SK-N-SH (cell line): ENCODE measurements around the gene SLC16A10. TPM values are rescaled to one million over a fixed set of nuclear protein-coding genes. Genes with fewer than 3 reads are reported as not detected.
"Not testable (repeated sequence)": the region's sequence is repeated elsewhere in the genome, so short reads cannot be mapped to it uniquely, and the experiment has no call there.

ENCODE experiments used
- CTCF ChIA-PET: fragments of 300-600, 350-600 bp; formaldehyde crosslinking; extraction: SDS; loops from one replicate; lab custom pipeline; 2021; lab: Yijun Ruan, JAX
- POLR2A ChIA-PET: fragments of 350-600 bp; sonication (Branson Sonifier 250); formaldehyde crosslinking; extraction: SDS; loops from one replicate; lab custom pipeline; 2020; ENCODE audit warnings: antibody characterized with exemption, inconsistent platforms; lab: Yijun Ruan, JAX
- DNase-seq: peaks from one replicate; pipeline ENCODE4 v3.0.0; 2012
- H2AFZ ChIP-seq: fragments of 200-600 bp; sonication (generic); 2 replicates; pipeline ENCODE4 v1.8.1; 2016; ENCODE audit warnings: antibody characterized with exemption, mild to moderate bottlenecking, low read depth
- H3F3A ChIP-seq: fragments of 200-600 bp; sonication (generic); replicated peaks from 2 replicates; pipeline ENCODE3; 2016; ENCODE audit warnings: antibody characterized with exemption, mild to moderate bottlenecking; ENCODE audit not compliant: insufficient read depth
- H3K27ac ChIP-seq, 2 experiments: fragments of 200-500 bp in 1 of 2; fragments of 200-600 bp in 1 of 2; sonication (Bioruptor generic) in 1 of 2; sonication (generic), shearing (Covaris generic) in 1 of 2; 2 replicates each; pipeline versions ENCODE4 v1.5.1 to v1.6.1; 2014 to 2016; ENCODE audit warnings: low read depth in 2 of 2, inconsistent platforms in 1 of 2, low read length in 1 of 2, mild to moderate bottlenecking in 1 of 2, mixed read lengths in 1 of 2
- H3K27me3 ChIP-seq: fragments of 200-600 bp; sonication (generic), shearing (Covaris generic); 2 replicates; pipeline ENCODE4 v1.6.1; 2016; ENCODE audit warnings: mixed run types; ENCODE audit not compliant: insufficient read depth
- H3K36me3 ChIP-seq, 2 experiments: fragments of 200-500 bp in 1 of 2; fragments of 200-600 bp in 1 of 2; sonication (Bioruptor generic) in 1 of 2; sonication (generic) in 1 of 2; replicated peaks in 1 of 2; 2 replicates each; pipeline versions ENCODE3 to v1.5.1; 2014 to 2016; ENCODE audit warnings: low read length in 1 of 2, mild to moderate bottlenecking in 1 of 2; ENCODE audit not compliant: insufficient read depth in 2 of 2, control insufficient read depth in 1 of 2
- H3K4me1 ChIP-seq, 2 experiments: fragments of 200-500 bp in 1 of 2; fragments of 200-600 bp in 1 of 2; sonication (Bioruptor generic) in 1 of 2; sonication (generic), shearing (Covaris generic) in 1 of 2; 2 replicates each; pipeline versions ENCODE4 v1.5.1 to v1.6.1; 2014 to 2016; ENCODE audit warnings: low read depth in 1 of 2, low read length in 1 of 2, mixed run types in 1 of 2; ENCODE audit not compliant: insufficient read depth in 2 of 2, control insufficient read depth in 1 of 2
- H3K4me2 ChIP-seq: fragments of 200-600 bp; sonication (generic), shearing (Covaris generic); 2 replicates; pipeline ENCODE4 v1.6.1; 2017; ENCODE audit warnings: mixed run types
- H3K4me3 ChIP-seq, 2 experiments: fragments of 200-500 bp in 1 of 2; fragments of 200-600 bp in 1 of 2; sonication (Bioruptor generic) in 1 of 2; sonication (generic), shearing (Covaris generic) in 1 of 2; 2 replicates each; pipeline versions ENCODE4 v1.5.1 to v1.8.1; 2014 to 2016; ENCODE audit warnings: low read depth in 2 of 2, inconsistent platforms in 1 of 2, low read length in 1 of 2, mild to moderate bottlenecking in 1 of 2, mixed read lengths in 1 of 2, moderate library complexity in 1 of 2
- H3K79me2 ChIP-seq: fragments of 200-600 bp; sonication (generic); 2 replicates; pipeline ENCODE4 v1.8.1; 2017; ENCODE audit warnings: mild to moderate bottlenecking; ENCODE audit not compliant: insufficient read depth
- H3K9ac ChIP-seq: fragments of 200-600 bp; sonication (generic); 2 replicates; pipeline ENCODE4 v1.6.1; 2017; ENCODE audit warnings: mixed run types
- H3K9me2 ChIP-seq: fragments of 200-600 bp; sonication (generic); 2 replicates; pipeline ENCODE4 v1.6.1; 2017; ENCODE audit warnings: mixed run types
- H3K9me3 ChIP-seq: fragments of 200-600 bp; sonication (generic); 2 replicates; pipeline ENCODE4 v1.6.1; 2017; ENCODE audit warnings: mixed run types, mild to moderate bottlenecking, moderate library complexity
- H4K20me1 ChIP-seq: fragments of 200-600 bp; sonication (generic); 2 replicates; pipeline ENCODE4 v1.6.1; 2017; ENCODE audit warnings: mild to moderate bottlenecking, mixed run types; ENCODE audit not compliant: insufficient read depth
- NFIC ChIP-seq: IDR thresholded peaks from 2 replicates; pipeline ENCODE4 v1.4.0; 2012; ENCODE audit warnings: borderline replicate concordance
- RFX5 ChIP-seq: IDR thresholded peaks from 2 replicates; pipeline ENCODE4 v1.6.1; 2012; ENCODE audit warnings: mild to moderate bottlenecking, improper control_type of control experiment, low read length
- RXRA ChIP-seq: IDR thresholded peaks from 2 replicates; pipeline ENCODE4 v1.4.0; 2012; ENCODE audit warnings: low read depth, mild to moderate bottlenecking, borderline replicate concordance
- TCF12 ChIP-seq: IDR thresholded peaks from 2 replicates; pipeline ENCODE4 v1.4.0; 2012
- WGBS: methylation state at CpG from one replicate; pipeline ENCODE4 v1.1.6; 2017; ENCODE audit warnings: low lambda C conversion rate; 5-methylcytosine and 5-hydroxymethylcytosine counted together
- polyA plus RNA-seq, 3 experiments: library from polyadenylated mRNA; depleted of rRNA; stranded (reverse); fragments of >200 nt; gene quantifications; 2 replicates each; pipeline ENCODE4 v1.2.3, GENCODE V29; 2012
- TF ChIP-seq, protein P1 (sequence below): IDR thresholded peaks from 2 replicates; pipeline ENCODE4 v1.4.0; 2012; ENCODE audit warnings: low read depth, borderline replicate concordance
- TF ChIP-seq, protein P2 (sequence below): fragments of 150-350 bp; IDR thresholded peaks from 2 replicates; pipeline ENCODE4 v1.6.1; 2017; ENCODE audit warnings: antibody characterized with exemption, low read length, low read depth, borderline replicate concordance
- TF ChIP-seq, protein P3 (sequence below): IDR thresholded peaks from 2 replicates; pipeline ENCODE4 v1.4.0; 2012; ENCODE audit warnings: low read depth

SLC16A10 gene
- polyA plus RNA-seq, 1 of the 3 experiments (the other 2 are of a cell fraction): 0.12 TPM

DNA sequence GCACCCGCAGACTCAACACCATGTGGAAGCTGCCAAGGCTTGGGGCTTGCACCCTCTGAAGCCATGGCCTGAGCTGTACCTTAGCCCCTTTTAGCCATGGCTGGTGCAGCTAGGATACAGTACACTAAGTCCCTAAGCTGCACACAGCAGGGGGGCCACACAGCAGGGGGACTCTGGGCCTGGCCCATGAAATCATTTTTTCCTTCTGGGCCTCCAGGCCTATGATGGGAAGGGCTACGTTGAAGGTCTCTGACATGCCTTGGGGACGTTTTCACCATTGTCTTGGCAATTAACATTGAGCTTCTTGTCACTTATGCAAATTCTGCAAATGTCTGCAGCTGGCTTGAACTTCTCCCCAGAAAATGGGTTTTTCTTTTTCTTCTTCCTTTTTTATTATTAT is 103.3 kb downstream of the SLC16A10 start:
- CTCF ChIA-PET: no interaction called here
- TF ChIP-seq RXRA: no peak
- no peak for TF ChIP-seq RFX5
- TF ChIP-seq NFIC: no peak
- TF ChIP-seq TCF12: no peak

DNA sequence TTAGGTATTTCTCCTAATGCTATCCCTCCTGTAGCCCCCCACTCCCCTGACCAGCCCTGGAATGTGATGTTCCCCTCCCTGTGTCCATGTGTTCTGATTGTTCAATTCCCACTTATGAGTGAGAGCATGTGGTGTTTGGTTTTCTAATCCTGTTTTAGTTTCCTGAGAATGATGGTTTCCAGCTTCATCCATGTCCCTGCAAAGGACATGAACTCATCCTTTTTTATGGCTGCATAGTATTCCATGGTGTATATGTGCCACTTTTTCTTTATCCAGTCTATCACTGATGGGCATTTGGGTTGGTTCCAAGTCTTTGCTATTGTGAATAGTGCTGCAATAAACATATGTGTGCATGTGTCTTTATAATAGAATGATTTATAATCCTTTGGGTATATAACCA is 103.8 kb downstream of the SLC16A10 start:
- CTCF ChIA-PET, H3K4me3 ChIP-seq, H3K4me1 ChIP-seq, H3K9me2 ChIP-seq, H3K9me3 ChIP-seq, POLR2A ChIA-PET, H3K9ac ChIP-seq, DNase-seq, H2AFZ ChIP-seq, H3K4me2 ChIP-seq, H3K27me3 ChIP-seq, H3K27ac ChIP-seq, H3F3A ChIP-seq, H3K79me2 ChIP-seq, H3K36me3 ChIP-seq, H4K20me1 ChIP-seq: not testable (repeated sequence)

More for the DNA sequence above, 103.3 kb downstream of the SLC16A10 start:
- Histone ChIP-seq H4K20me1 (no peaks in the 10 kb centered on the region), H3K79me2 (no peaks in the 10 kb centered on the region), H3K9me3 (no peaks in the 10 kb centered on the region), H3K36me3 (no peaks in the 10 kb centered on the region), H3K27ac (no peak overlapping the region), H3F3A (no peaks in the 10 kb centered on the region), H3K27me3 (no peaks in the 10 kb centered on the region), H3K4me2 (no peak overlapping the region), H3K9me2 (no peaks in the 10 kb centered on the region), H3K4me1 (no peaks in the 10 kb centered on the region), H2AFZ (no peak overlapping the region), H3K4me3 (no peak overlapping the region), H3K9ac (no peak overlapping the region)
- no peak for DNase-seq
- POLR2A ChIA-PET: no interaction called here
- 74% methylated on average over 2 of the region's 3 CpGs for WGBS

DNA sequence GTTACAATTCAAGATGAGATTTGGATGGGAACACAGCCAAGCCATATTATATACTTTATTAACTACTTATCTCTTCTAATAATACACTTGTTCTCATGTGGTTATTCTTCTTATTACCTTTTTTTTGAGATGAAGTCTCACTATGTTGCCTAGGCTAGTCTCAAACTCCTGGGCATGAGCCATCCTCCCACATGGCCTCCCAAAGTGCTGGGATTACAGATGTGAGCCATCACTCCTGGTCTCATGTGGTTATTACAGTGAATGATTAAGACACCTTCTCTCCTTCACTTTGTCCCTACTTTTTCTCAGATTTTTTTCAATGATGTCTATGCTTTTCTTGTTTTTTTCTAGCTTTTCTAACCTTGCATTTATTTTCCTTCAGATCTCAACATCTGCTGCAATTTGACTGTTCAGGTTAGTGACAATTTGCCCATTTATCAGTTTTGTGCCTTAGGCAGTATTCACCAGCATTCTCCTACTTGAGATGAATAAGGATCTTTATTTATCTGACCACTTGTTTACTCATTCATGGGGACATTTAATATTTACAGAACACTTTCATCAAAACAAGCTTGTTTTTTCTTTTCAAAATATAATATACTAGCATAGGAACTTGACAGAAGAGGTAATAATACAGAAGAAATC is 105.7 kb downstream of the SLC16A10 start:
- H3K4me1 ChIP-seq: no peaks in the 10 kb centered on the region
- no peak overlapping the region for H3K27ac ChIP-seq
- no peak overlapping the region for H3K9ac ChIP-seq
- no peak overlapping the region for H3K4me2 ChIP-seq
- no peak overlapping the region for H3K4me3 ChIP-seq
- H4K20me1 ChIP-seq: no peaks in the 10 kb centered on the region
- no peaks in the 10 kb centered on the region for H3K79me2 ChIP-seq
- H3K27me3 ChIP-seq: no peaks in the 10 kb centered on the region
- ChIA-PET CTCF (no interaction called here), POLR2A (no interaction called here)
- no peak overlapping the region for H2AFZ ChIP-seq
- DNase-seq: no peak
- no peaks in the 10 kb centered on the region for H3F3A ChIP-seq
- H3K9me3 ChIP-seq: no peaks in the 10 kb centered on the region
- TF ChIP-seq, protein P1, sequence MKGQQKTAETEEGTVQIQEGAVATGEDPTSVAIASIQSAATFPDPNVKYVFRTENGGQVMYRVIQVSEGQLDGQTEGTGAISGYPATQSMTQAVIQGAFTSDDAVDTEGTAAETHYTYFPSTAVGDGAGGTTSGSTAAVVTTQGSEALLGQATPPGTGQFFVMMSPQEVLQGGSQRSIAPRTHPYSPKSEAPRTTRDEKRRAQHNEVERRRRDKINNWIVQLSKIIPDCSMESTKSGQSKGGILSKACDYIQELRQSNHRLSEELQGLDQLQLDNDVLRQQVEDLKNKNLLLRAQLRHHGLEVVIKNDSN: no peak
- TF ChIP-seq RFX5: no peak
- TF ChIP-seq, protein P2, sequence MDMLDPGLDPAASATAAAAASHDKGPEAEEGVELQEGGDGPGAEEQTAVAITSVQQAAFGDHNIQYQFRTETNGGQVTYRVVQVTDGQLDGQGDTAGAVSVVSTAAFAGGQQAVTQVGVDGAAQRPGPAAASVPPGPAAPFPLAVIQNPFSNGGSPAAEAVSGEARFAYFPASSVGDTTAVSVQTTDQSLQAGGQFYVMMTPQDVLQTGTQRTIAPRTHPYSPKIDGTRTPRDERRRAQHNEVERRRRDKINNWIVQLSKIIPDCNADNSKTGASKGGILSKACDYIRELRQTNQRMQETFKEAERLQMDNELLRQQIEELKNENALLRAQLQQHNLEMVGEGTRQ: no peak
- TF ChIP-seq, protein P3, sequence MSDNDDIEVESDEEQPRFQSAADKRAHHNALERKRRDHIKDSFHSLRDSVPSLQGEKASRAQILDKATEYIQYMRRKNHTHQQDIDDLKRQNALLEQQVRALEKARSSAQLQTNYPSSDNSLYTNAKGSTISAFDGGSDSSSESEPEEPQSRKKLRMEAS: no peak
- H3K36me3 ChIP-seq: no peaks in the 10 kb centered on the region
- H3K9me2 ChIP-seq: no peaks in the 10 kb centered on the region
